Activated CD8-positive, alpha-beta memory T cell treated with anti-CD3 and anti-CD28 coated beads, Interleukin-2, amount 50 U/mL, for 1 hour (primary cell): ENCODE data around the gene NRP1.

ENCODE experiments used
- DNase-seq: peaks from one replicate; pipeline ENCODE4 v3.0.0-alpha.2; 2020; ENCODE audit errors: extremely low read depth

Gene NRP1

GRCh38 chr10:33212061-33212748, 122.3 kb downstream of the NRP1 start:
- no peak for DNase-seq

GRCh38 chr10:33211106-33211878, 123.2 kb downstream of the NRP1 start:
- no peak for DNase-seq

- no peak for DNase-seq
Measured at GRCh38 chr10:33209802-33210201, 124.7 kb downstream of the NRP1 start.

- no peak for DNase-seq
Measured at GRCh38 chr10:33208166-33208565, 126.3 kb downstream of the NRP1 start.

- DNase-seq = no peak
Measured at GRCh38 chr10:33204031-33204430, 130.4 kb downstream of the NRP1 start.

GRCh38 chr10:33201971-33202370, 132.5 kb downstream of the NRP1 start:
- no peak for DNase-seq

GRCh38 chr10:33201056-33201780, 133.2 kb downstream of the NRP1 start:
- no peak for DNase-seq

GRCh38 chr10:33199731-33200232, 134.7 kb downstream of the NRP1 start:
- DNase-seq = no peak

- no peak for DNase-seq
Measured at GRCh38 chr10:33198610-33199009, 135.9 kb downstream of the NRP1 start.

- no peak for DNase-seq
Measured at GRCh38 chr10:33196710-33197491, 137.6 kb downstream of the NRP1 start.

GRCh38 chr10:33196377-33196706, 138.1 kb downstream of the NRP1 start:
- no peak for DNase-seq

GRCh38 chr10:33195608-33196376, 138.7 kb downstream of the NRP1 start:
- DNase-seq = no peak

GRCh38 chr10:33193701-33194521, 140.6 kb downstream of the NRP1 start:
- no peak for DNase-seq

- peak; percentile 35 for DNase-seq
Measured at GRCh38 chr10:33193057-33193700, 141.3 kb downstream of the NRP1 start.

GRCh38 chr10:33192190-33192589, 142.3 kb downstream of the NRP1 start:
- DNase-seq = no peak

- no peak for DNase-seq
Measured at GRCh38 chr10:33190406-33190805, 144.1 kb downstream of the NRP1 start.

- DNase-seq = no peak
Measured at GRCh38 chr10:33189808-33190207, 144.7 kb downstream of the NRP1 start.

- no peak for DNase-seq
Measured at GRCh38 chr10:33189363-33189762, 145.1 kb downstream of the NRP1 start.

GRCh38 chr10:33187427-33187999, 147.0 kb downstream of the NRP1 start:
- DNase-seq = no peak
